HAP-1 (cell line): Measurements from ENCODE around the gene CX3CR1.
"Not testable (repeated sequence)": the region's sequence is repeated elsewhere in the genome, so short reads cannot be mapped to it uniquely, and the experiment has no call there.

ENCODE experiments used
- DNase-seq, 2 experiments: peaks; one replicate each; pipeline ENCODE4 v3.0.0-alpha.2; 2016 to 2020; ENCODE audit warnings: low spot score in 2 of 2
- H3K27me3 ChIP-seq: fragments of 250-450 bp; sonication (Bioruptor Pico); 2 replicates; pipeline ENCODE4 v1.5.1; 2020; ENCODE audit warnings: low read depth, mild to moderate bottlenecking, moderate library complexity
- H3K36me3 ChIP-seq: fragments of 250-450 bp; sonication (Bioruptor Pico); replicated peaks from 2 replicates; pipeline ENCODE4 v1.5.1; 2020; ENCODE audit warnings: mild to moderate bottlenecking
- H3K4me1 ChIP-seq: fragments of 250-450 bp; sonication (Bioruptor Pico); 2 replicates; pipeline ENCODE4 v1.5.1; 2020; ENCODE audit warnings: mild to moderate bottlenecking
- H3K4me3 ChIP-seq: fragments of 250-450 bp; sonication (Bioruptor Pico); 2 replicates; pipeline ENCODE4 v1.5.1; 2020; ENCODE audit warnings: mild to moderate bottlenecking, moderate library complexity
- H3K9me3 ChIP-seq: fragments of 250-450 bp; sonication (Bioruptor Pico); 2 replicates; pipeline ENCODE4 v1.5.1; 2020; ENCODE audit warnings: mild to moderate bottlenecking, moderate library complexity
- in situ Hi-C: fragments of 300-500 bp; cut with MboI; formaldehyde crosslinking; loops from 3 replicates; pipeline ENCODE4 v1.14.3; 2020; ENCODE audit warnings: low sequenced_read_pairs, inconsistent platforms, mixed read lengths

CX3CR1 gene

DNA sequence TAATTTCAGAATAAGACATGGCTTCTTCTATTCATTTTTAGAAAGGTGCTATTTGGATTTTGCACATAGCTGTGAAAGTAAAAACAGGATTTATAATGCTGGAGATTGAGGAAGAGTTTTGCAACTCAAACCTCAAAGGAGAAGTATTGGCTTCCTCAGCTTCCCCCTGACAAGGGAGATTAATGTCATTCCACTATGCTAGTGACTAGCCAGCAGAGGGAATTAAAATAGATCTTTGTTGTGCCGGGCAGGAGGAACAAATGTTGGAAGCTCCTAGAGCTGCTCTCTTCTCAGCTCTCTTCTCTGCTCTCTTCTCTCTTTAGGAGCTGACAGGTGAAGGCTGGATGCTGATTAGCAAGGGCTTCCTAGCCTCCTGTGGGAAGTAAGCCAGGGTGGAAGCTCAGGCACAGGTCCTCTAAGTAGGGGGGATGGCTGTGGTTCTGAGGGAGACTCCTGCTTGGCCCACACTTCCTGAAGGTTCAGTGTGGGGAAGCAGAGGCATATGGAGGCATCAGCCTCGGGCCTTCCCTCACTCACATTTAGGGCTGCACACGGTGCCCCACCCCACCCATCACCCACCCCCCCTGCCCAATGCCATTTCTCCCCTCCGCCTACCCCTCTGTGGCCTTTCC, 29.6 kb downstream of the CX3CR1 start:
- H3K4me1 ChIP-seq: no peaks in the 10 kb centered on the region
- no peaks in the 10 kb centered on the region for H3K9me3 ChIP-seq
- no peaks in the 10 kb centered on the region for H3K36me3 ChIP-seq
- in situ Hi-C loops: no loop called here
- no peak overlapping the region for H3K4me3 ChIP-seq
- DNase-seq: no peak
- no peaks in the 10 kb centered on the region for H3K27me3 ChIP-seq

DNA sequence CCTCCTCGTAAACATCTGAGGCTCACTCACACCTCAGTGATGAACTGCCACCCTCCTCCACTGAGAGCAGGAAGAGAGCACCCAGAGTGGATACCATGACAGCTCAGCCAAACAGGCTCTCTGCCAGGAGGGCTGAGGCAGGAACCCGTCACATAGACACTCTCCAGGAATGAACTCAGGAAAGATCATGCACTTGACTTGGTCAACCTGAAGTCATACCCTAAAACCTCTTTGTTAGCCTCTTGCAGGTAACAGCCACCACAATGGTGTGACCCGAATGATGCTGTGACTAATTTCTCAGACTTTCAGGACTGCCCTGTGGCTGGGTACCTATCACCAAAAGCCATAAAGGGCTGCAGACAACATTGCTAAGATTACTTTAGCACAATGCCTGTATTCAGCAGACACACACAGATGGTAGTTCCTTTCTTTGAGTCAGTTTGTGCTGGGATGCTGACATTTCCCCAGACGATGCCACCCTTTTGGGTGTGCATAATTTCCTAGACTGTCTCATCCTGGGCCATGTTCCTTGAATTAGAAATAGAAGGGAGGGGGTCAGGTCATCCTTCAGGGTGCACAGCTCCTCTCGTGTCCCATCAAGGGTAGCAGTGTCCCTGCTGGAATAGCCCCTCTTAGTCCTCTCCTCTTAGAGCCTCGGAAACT, 30.3 kb downstream of the CX3CR1 start:
- Histone ChIP-seq H3K36me3 (no peaks in the 10 kb centered on the region), H3K4me3 (no peak overlapping the region), H3K4me1 (no peaks in the 10 kb centered on the region), H3K9me3 (no peaks in the 10 kb centered on the region), H3K27me3 (no peaks in the 10 kb centered on the region)
- in situ Hi-C loops: no loop called here
- DNase-seq: no peak

DNA sequence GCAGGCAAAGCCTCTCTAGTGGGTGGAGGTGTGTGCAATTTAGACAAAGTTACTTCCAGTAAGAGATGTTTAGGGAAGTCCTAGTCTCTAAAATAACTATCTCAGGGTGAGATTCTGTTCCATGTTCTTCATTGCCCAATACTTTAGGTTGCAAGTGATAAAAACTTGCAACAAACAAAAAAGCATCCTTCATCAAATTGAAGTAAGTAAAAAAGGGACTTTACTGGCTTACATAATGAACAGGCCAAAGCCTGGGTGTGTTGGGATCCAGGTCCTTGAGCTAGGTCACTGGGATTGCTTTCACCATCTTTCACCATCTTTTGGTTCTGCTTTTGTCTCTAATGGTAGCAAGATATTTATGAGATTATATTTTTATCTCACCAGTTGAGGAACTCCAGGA, 38.3 kb downstream of the CX3CR1 start:
- Histone ChIP-seq H3K4me1 (no peaks in the 10 kb centered on the region), H3K36me3 (no peaks in the 10 kb centered on the region), H3K27me3 (peaks cover 6% of the 10 kb centered on the region; the same call in 1 of the 2 replicates), H3K9me3 (no peaks in the 10 kb centered on the region), H3K4me3 (no peak overlapping the region)
- no peak for DNase-seq
- in situ Hi-C loops: no loop called here

DNA sequence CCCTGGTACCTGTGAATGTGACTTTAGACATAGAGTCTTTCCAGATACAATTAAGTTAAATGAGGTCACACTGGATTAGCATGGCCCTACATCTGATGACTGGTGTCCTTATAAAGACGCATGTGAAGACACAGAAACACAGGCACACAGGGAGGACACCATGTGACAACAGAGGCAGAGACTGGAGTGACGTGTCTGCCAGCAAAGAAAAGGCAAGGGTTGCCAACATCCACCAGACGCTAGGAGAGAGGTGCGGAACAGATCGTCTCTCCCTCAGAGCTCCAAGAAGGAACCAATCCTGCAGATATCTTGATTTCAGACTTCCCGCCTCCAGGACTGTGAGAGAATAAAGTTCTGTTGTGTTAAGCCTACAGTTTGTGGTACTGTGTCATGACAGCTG, 42.8 kb downstream of the CX3CR1 start:
- Histone ChIP-seq H3K9me3 (no peaks in the 10 kb centered on the region), H3K36me3 (no peaks in the 10 kb centered on the region), H3K27me3 (no peaks in the 10 kb centered on the region), H3K4me3 (no peak overlapping the region), H3K4me1 (no peaks in the 10 kb centered on the region)
- in situ Hi-C loops: no loop called here
- no peak for DNase-seq

DNA sequence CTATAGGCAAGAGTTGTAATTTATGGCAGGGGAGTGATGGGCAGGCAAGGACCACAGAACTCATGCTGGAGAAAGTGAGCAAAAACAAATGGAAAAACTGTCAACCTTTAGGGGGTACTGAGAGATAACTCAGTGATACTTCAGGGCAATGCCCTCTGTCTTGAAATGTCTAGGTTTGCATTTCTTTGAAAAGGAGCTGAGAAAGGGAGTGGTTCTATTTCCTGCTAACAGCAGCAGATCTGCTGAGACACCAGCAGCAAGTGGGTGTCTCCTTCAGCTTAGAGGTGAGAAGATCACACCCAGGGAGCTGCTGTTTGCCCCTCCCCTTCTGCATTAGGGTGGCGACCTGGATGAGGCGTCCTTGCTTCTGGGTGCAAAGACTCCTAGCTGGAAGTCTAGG, 45.2 kb downstream of the CX3CR1 start:
- no peaks in the 10 kb centered on the region for H3K4me1 ChIP-seq
- no peaks in the 10 kb centered on the region for H3K36me3 ChIP-seq
- H3K27me3 ChIP-seq: no peaks in the 10 kb centered on the region
- no peaks in the 10 kb centered on the region for H3K9me3 ChIP-seq
- no peak for DNase-seq
- no peak overlapping the region for H3K4me3 ChIP-seq
- in situ Hi-C loops: no loop called here

DNA sequence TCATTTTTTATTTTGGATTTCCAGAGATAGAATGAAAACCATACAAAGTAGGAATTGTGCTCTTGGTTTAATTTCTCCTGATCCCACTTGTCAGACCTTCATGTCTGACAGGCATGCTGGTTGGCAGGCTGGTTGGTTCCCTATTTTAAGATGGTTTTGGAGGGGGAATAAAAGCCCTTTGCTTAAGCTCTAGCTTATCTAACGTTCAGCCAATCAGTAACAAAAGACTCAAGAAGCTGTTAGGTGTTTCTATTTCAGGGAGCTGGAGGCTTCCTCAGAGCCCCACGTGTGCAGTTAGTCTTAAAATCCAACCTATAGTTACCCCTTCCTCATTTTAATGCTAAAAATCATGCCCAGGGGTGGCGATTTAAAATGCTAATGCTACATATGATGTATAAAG, 47.0 kb downstream of the CX3CR1 start:
- no peak for DNase-seq
- no peaks in the 10 kb centered on the region for H3K9me3 ChIP-seq
- in situ Hi-C loops: no loop called here
- H3K4me3 ChIP-seq: no peak overlapping the region
- no peaks in the 10 kb centered on the region for H3K4me1 ChIP-seq
- no peaks in the 10 kb centered on the region for H3K36me3 ChIP-seq
- no peaks in the 10 kb centered on the region for H3K27me3 ChIP-seq

DNA sequence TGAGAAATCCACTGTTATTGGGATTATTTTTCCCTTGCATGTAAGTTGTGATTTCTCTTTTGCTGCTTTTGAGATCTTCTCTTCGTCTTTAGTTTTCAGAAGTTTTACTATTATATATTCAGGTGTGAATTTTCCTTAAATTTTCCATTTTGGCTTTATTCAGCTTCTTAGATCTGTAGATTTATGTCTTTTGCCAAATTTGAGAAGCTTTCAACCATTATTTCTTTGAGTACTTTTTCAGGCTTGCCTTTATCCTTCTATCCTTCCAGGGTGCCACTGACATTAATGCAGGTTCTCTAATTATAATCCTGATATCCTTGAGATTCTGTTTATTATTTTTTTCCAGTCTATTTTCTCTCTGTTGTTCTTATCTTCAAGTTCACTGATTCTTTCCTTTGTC, 49.4 kb downstream of the CX3CR1 start:
- DNase-seq: no peak
- no peak overlapping the region for H3K4me3 ChIP-seq
- H3K36me3 ChIP-seq: no peaks in the 10 kb centered on the region
- in situ Hi-C loops: no loop called here
- no peaks in the 10 kb centered on the region for H3K4me1 ChIP-seq
- H3K27me3 ChIP-seq: no peaks in the 10 kb centered on the region
- no peaks in the 10 kb centered on the region for H3K9me3 ChIP-seq

DNA sequence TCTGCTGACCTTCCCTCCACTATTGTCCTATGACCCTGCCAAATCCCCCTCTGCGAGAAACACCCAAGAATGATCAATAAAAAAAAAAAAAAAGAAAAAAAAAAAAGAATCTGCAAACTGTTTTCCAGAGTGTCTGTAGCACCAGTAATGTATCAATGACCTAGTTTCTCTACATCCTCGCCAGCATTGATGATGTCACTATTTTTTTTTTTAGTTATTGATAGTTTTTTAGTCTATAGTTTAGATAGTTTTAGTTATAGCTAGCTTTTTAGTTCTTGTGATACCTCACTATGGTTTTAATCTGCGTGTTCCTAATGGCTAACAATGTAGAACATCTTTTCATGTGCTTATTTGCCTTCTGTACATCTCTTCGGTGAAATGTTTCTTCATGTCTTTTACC, 51.3 kb downstream of the CX3CR1 start:
- in situ Hi-C loops: no loop called here
- Histone ChIP-seq H3K27me3 (no peaks in the 10 kb centered on the region), H3K4me3 (no peak overlapping the region), H3K36me3 (no peaks in the 10 kb centered on the region), H3K4me1 (no peaks in the 10 kb centered on the region), H3K9me3 (no peaks in the 10 kb centered on the region)
- DNase-seq: no peak

DNA sequence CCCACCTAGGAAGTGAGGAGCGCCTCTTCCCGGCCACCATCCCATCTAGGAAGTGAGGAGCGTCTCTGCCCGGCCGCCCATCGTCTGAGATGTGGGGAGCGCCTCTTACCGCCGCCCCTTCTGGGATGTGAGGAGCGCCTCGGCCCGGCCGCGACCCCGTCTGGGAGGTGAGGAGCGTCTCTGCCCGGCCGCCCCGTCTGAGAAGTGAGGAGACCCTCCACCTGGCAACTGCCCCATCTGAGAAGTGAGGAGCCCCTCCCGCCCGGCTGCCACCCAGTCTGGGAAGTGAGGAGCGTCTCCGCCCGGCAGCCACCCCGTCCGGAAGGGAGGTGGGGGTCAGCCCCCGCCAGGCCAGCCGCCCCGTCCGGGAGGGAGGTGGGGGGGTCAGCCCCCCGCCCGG, 52.2 kb downstream of the CX3CR1 start:
- H3K9me3 ChIP-seq, DNase-seq, in situ Hi-C loops, H3K4me3 ChIP-seq, H3K4me1 ChIP-seq, H3K27me3 ChIP-seq, H3K36me3 ChIP-seq: not testable (repeated sequence)

DNA sequence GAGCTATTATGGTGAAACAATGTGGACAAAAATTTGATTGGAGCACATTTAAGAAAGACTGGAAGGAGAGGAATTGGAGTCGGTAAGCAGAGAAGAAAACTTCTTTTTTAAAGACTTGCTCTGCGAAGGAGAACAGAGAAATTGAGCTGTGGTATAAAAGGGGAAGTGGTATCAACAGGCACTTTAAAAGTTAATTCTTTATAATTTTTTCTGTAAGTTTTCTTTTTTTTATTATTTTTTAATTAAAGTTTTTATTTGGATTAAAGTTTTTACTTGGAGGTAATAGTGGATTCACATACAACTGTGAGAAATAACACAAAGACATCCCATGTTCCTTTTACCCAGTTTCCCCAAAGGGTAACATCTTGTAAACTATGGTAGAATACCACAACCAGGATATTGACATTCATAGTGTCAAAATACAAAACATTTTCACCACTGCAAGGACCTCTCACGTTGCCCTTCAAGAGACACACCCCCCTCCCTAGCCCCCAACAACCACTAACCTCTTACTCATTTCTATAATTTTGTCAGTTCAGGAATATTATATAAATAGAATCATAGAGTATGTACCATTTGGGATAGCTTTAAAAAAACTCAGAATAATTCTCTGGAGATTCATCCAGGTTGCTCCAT, 53.6 kb downstream of the CX3CR1 start:
- H3K4me1 ChIP-seq: no peaks in the 10 kb centered on the region
- no peaks in the 10 kb centered on the region for H3K36me3 ChIP-seq
- no peaks in the 10 kb centered on the region for H3K27me3 ChIP-seq
- no peak overlapping the region for H3K4me3 ChIP-seq
- no peaks in the 10 kb centered on the region for H3K9me3 ChIP-seq
- no peak for DNase-seq
- in situ Hi-C loops: no loop called here

DNA sequence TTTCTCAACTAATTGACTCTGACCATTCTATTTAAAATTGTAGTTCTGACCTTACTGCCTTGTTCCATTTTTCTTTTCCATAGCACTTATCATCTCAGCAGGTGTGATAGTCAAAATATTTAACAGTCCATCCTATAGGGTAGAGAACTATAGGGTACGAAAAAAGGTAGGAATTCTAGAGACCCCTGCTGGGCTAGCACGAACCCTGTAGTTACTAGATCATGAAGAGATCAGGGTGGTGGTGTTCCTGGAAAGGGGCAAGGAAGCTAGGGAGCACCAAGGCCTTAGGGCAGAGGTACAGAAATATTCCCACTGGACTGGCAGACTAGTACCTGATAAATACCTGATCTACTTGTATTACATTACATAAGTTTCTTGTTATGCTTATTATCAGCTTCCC, 55.5 kb downstream of the CX3CR1 start:
- Histone ChIP-seq H3K4me1 (no peaks in the 10 kb centered on the region), H3K36me3 (no peaks in the 10 kb centered on the region), H3K27me3 (no peaks in the 10 kb centered on the region), H3K9me3 (no peaks in the 10 kb centered on the region), H3K4me3 (no peak overlapping the region)
- in situ Hi-C loops: no loop called here
- no peak for DNase-seq

DNA sequence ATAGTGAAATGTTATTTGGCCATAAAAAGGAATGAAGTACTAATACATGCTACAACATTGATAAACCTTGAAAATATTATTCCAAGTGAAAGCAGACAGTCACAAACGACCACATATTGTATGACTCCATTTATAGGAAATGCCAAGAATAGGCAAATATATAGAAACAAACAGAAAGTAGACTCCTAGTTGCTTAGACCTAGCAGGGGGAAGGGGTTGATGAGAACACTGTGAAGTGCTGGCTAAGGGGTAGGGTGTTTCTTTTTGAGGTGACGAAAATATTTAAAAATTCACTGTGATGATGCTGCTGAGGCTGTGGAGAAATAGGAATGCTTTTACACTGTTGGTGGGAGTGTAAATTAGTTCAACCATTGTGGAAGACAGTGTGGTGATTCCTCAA, 56.9 kb downstream of the CX3CR1 start:
- Histone ChIP-seq H3K27me3 (no peaks in the 10 kb centered on the region), H3K4me1 (no peaks in the 10 kb centered on the region), H3K9me3 (no peaks in the 10 kb centered on the region), H3K36me3 (no peaks in the 10 kb centered on the region), H3K4me3 (no peak overlapping the region)
- in situ Hi-C loops: no loop called here
- no peak for DNase-seq

DNA sequence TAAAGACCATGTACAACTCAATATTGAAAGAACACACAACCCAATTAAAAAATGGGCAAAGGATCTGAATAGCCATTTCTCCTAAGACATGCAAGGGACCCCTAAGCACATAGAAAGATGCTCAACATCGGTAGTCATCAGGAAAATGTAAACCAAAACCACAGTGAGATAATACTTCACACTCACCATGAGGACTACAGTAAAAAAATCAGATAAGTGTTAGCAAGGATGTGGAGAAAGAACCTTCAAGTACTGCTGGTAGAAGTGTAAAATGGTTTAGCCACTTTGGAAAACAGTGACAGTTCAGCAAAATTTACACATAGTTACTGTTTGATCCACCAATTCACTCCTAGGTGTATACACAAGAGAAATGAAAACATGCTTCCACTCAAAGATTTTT, 57.4 kb downstream of the CX3CR1 start:
- no peaks in the 10 kb centered on the region for H3K36me3 ChIP-seq
- H3K27me3 ChIP-seq: no peaks in the 10 kb centered on the region
- H3K9me3 ChIP-seq: no peaks in the 10 kb centered on the region
- DNase-seq: no peak
- H3K4me3 ChIP-seq: no peak overlapping the region
- in situ Hi-C loops: no loop called here
- H3K4me1 ChIP-seq: no peaks in the 10 kb centered on the region

DNA sequence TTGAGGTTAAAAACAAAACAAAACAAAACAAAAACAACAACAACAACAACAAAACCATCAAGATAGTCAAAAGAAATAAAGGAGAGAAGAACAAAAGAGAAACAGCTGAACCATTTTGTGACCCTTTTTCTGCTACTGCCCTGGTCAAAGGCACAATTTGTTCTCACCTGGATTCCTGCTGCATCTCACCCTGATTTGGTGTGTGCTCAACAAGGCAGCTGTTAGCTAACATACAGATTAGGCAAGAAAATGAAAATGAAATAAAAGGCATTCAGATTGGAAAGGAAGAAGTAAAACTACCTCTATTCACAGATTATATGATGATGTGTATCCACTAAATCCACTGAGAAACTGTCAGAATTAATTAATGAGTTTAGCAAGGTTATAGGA, 58.7 kb downstream of the CX3CR1 start:
- Histone ChIP-seq H3K36me3 (no peaks in the 10 kb centered on the region), H3K4me3 (no peak overlapping the region), H3K27me3 (no peaks in the 10 kb centered on the region), H3K9me3 (no peaks in the 10 kb centered on the region), H3K4me1 (no peaks in the 10 kb centered on the region)
- no peak for DNase-seq
- in situ Hi-C loops: no loop called here
